KBM-7 (cell line): ENCODE data around the gene CDRT15.
"Not testable (repeated sequence)": the region's sequence is repeated elsewhere in the genome, so short reads cannot be mapped to it uniquely, and the experiment has no call there.

Experiments used
- DNase-seq: peaks from one replicate; pipeline ENCODE4 v3.0.0-alpha.2; 2015
- in situ Hi-C: fragments of 300-500 bp; cut with MboI; formaldehyde crosslinking; loops from 2 replicates; pipeline ENCODE4 v1.14.3; 2020; ENCODE audit warnings: low sequenced_read_pairs, low pct_unique_long_range_greater_than_20kb, mixed read lengths

Gene CDRT15

GRCh38 chr17:14196377-14196997 lies 40.2 kb downstream of the CDRT15 start:
- peak; percentile 43 for DNase-seq
- in situ Hi-C loops: no loop called here

GRCh38 chr17:14192636-14193344 lies 43.9 kb downstream of the CDRT15 start:
- not testable (repeated sequence) for DNase-seq

GRCh38 chr17:14192039-14192438 lies 44.6 kb downstream of the CDRT15 start:
- in situ Hi-C loops, DNase-seq: not testable (repeated sequence)

More at GRCh38 chr17:14192636-14193344, 43.9 kb downstream of the CDRT15 start:
- in situ Hi-C loops: not testable (repeated sequence)

GRCh38 chr17:14191469-14191868 lies 45.2 kb downstream of the CDRT15 start:
- DNase-seq, in situ Hi-C loops: not testable (repeated sequence)

GRCh38 chr17:14190774-14191173 lies 45.9 kb downstream of the CDRT15 start:
- in situ Hi-C loops, DNase-seq: not testable (repeated sequence)

GRCh38 chr17:14186443-14186842 lies 50.2 kb downstream of the CDRT15 start:
- DNase-seq, in situ Hi-C loops: not testable (repeated sequence)
